Mesendoderm (in vitro differentiated cells): ENCODE results near the gene CAMTA1.
"Not testable (repeated sequence)": the region's sequence is repeated elsewhere in the genome, so short reads cannot be mapped to it uniquely, and the experiment has no call there.

Experiments
- DNase-seq: peaks from one replicate; pipeline ENCODE4 v3.0.0; 2013
- H2AK5ac ChIP-seq: 2 replicates; pipeline ENCODE4 v1.6.1; 2013; ENCODE audit warnings: low read length, inconsistent platforms
- H2BK120ac ChIP-seq: 2 replicates; pipeline ENCODE4 v1.6.1; 2013; ENCODE audit warnings: low read depth, mild to moderate bottlenecking, low read length, moderate library complexity, mixed read lengths
- H2BK15ac ChIP-seq: replicated peaks from 2 replicates; pipeline ENCODE4 v1.6.1; 2013; ENCODE audit warnings: low read depth, mild to moderate bottlenecking, moderate library complexity
- H2BK5ac ChIP-seq: 2 replicates; pipeline ENCODE4 v1.6.1; 2013; ENCODE audit warnings: low read length, inconsistent platforms
- H3K18ac ChIP-seq: 2 replicates; pipeline ENCODE4 v1.6.1; 2013; ENCODE audit warnings: mild to moderate bottlenecking, low read length, mixed read lengths
- H3K23ac ChIP-seq: one replicate; pipeline ENCODE4 v1.6.1; 2013; ENCODE audit warnings: low read length
- H3K27ac ChIP-seq: 2 replicates; pipeline ENCODE4 v1.5.1; 2013; ENCODE audit warnings: low read depth, mild to moderate bottlenecking, inconsistent platforms, low read length, moderate library complexity
- H3K27me3 ChIP-seq: 2 replicates; pipeline ENCODE4 v1.6.1; 2013; ENCODE audit warnings: low read length, control low read depth, mild to moderate bottlenecking, inconsistent platforms; ENCODE audit not compliant: insufficient read depth, poor library complexity
- H3K36me3 ChIP-seq: 2 replicates; pipeline ENCODE4 v1.6.1; 2013; ENCODE audit warnings: low read length, inconsistent platforms; ENCODE audit not compliant: control insufficient read depth, insufficient read depth
- H3K4ac ChIP-seq: one replicate; pipeline ENCODE4 v1.6.1; 2013; ENCODE audit warnings: low read depth, mild to moderate bottlenecking, low read length, moderate library complexity
- H3K4me1 ChIP-seq: 2 replicates; pipeline ENCODE4 v1.6.1; 2013; ENCODE audit warnings: low read depth, low read length, inconsistent platforms; ENCODE audit not compliant: control insufficient read depth
- H3K4me2 ChIP-seq: 2 replicates; pipeline ENCODE4 v1.6.1; 2013; ENCODE audit warnings: low read length
- H3K4me3 ChIP-seq: 2 replicates; pipeline ENCODE4 v1.5.1; 2013; ENCODE audit warnings: mild to moderate bottlenecking, low read length
- H3K56ac ChIP-seq: one replicate; pipeline ENCODE4 v1.6.1; 2013; ENCODE audit warnings: low read length
- H3K79me1 ChIP-seq: 2 replicates; pipeline ENCODE4 v1.6.1; 2013; ENCODE audit warnings: low read length, inconsistent platforms
- H3K79me2 ChIP-seq: 2 replicates; pipeline ENCODE4 v1.6.1; 2013; ENCODE audit warnings: mild to moderate bottlenecking, low read length; ENCODE audit not compliant: control insufficient read depth, insufficient read depth
- H3K9ac ChIP-seq: 2 replicates; pipeline ENCODE4 v1.6.1; 2013; ENCODE audit warnings: low read length, inconsistent platforms
- H4K5ac ChIP-seq: one replicate; pipeline ENCODE4 v1.6.1; 2013; ENCODE audit warnings: low read length
- H4K8ac ChIP-seq: one replicate; pipeline ENCODE4 v1.6.1; 2013; ENCODE audit warnings: low read depth, mild to moderate bottlenecking, control low read depth, low read length, moderate library complexity
- WGBS: extraction: QIAGEN DNeasy Blood & Tissue Kit; methylation state at CpG from one replicate; pipeline ENCODE4 v1.1.7; 2013; ENCODE audit warnings: low lambda C conversion rate, missing lambda C conversion rate; ENCODE audit not compliant: insufficient coverage; ENCODE audit errors: extremely low coverage; 5-methylcytosine and 5-hydroxymethylcytosine counted together

The CAMTA1 gene

DNA sequence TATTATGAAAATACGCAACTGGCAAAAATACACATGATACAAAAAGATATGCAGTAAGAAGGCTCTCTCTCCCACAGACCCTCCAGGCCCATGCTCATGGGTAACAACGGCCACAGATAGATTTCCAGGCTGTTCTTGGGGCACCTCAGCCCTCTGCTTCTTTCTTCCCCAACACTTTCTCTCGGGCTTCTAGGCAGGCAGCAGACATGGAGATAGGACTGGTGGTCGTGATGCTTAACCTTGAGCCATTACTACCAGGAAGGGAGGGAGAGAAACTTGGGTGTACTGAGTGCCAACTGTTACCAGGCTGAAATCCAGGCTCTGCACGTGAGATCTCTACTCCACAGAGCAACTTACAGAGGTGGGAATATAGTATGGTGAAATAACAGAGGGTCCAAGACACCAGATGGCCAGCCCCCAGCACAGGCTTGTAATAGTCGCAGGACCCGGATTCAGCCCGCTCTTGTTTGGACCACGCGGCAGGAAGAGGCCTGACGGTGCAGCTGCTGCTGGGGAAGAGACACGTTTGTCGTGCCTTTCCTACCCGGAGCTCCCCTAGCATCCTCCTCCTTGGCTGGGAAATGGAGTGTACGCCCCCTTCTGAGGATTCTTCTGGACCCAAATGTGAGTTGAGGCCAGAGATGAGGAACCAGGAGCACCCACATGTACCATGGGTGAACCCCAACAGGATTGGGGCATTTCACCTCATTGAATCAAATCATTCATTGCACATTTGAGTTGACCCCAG lies 544.8 kb downstream of the CAMTA1 start:
- Histone ChIP-seq H2BK15ac (no peak overlapping the region), H3K4me1 (no peaks in the 10 kb centered on the region), H4K5ac (no peak overlapping the region), H3K36me3 (no peaks in the 10 kb centered on the region), H4K8ac (no peak overlapping the region), H3K4me3 (no peak overlapping the region), H3K27me3 (no peaks in the 10 kb centered on the region), H3K27ac (no peak overlapping the region), H3K4me2 (no peak overlapping the region), H3K18ac (no peak overlapping the region), H3K23ac (no peak overlapping the region), H3K79me1 (no peaks in the 10 kb centered on the region), H3K79me2 (no peaks in the 10 kb centered on the region), H3K4ac (no peak overlapping the region), H2BK5ac (no peak overlapping the region), H3K56ac (no peak overlapping the region), H2AK5ac (no peak overlapping the region), H3K9ac (no peak overlapping the region), H2BK120ac (no peak overlapping the region)
- no CpG with 5 or more reads among the region's 15 CpGs for WGBS
- DNase-seq: no peak

DNA sequence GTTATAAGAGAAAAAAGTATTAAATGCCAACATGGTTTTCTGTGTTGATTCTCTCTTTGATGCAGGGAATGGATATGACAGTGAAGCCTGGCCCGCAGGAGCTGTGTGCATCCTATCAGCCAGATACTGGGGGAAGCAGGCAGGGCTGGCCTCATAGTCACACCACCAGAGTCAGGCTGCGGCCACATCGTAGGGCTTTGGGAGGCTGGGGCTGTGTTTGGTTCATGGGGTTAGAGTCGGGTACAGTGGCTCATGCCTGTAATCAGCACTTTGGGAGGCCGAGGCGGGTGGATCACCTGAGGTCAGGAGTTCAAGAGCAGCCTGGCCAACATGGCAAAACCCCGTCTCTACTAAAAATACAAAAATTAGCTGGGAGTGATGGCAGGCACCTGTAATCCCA lies 545.5 kb downstream of the CAMTA1 start:
- not testable (repeated sequence) for H4K5ac ChIP-seq, H3K27me3 ChIP-seq, H3K23ac ChIP-seq, H3K4me1 ChIP-seq, H3K4me2 ChIP-seq, DNase-seq, H3K36me3 ChIP-seq, H4K8ac ChIP-seq, H3K18ac ChIP-seq, H3K4ac ChIP-seq, H2BK120ac ChIP-seq, H2AK5ac ChIP-seq, H3K79me2 ChIP-seq, H2BK5ac ChIP-seq, H3K56ac ChIP-seq, H2BK15ac ChIP-seq, H3K27ac ChIP-seq, H3K79me1 ChIP-seq, H3K4me3 ChIP-seq, H3K9ac ChIP-seq
- WGBS: no CpG with 5 or more reads among the region's 7 CpGs

DNA sequence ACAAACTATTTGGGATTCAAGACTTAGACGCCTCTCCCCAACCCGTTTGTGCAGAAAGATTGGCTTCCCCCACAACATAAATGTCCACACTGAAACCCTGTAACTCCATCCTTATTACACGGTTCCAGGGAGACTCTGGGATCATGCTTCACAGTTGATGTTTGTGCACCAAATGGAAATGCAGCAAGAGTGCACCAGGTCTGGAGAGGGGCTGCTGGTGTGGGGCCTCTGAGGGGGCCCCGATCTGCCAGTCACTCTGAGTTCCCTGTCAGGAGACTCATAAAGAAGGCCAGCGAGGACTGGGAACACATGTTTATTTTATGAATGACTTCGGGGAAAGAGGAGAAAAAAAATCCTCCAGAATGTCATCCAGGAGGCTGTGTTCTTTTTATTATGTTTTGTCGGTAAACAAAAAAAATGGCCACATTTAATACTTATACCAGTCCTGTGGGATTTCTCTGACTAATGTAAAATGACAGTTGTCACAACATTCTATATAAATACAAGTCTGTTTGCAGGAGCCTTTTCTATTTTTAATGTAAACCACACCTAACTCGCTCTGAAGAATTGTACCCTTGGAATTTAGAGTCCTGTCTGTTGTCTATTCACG lies 546.8 kb downstream of the CAMTA1 start:
- no peaks in the 10 kb centered on the region for H3K79me1 ChIP-seq
- H3K56ac ChIP-seq: no peak overlapping the region
- H2BK15ac ChIP-seq: no peak overlapping the region
- H3K9ac ChIP-seq: no peak overlapping the region
- no peak overlapping the region for H2BK120ac ChIP-seq
- H4K8ac ChIP-seq: no peak overlapping the region
- H3K36me3 ChIP-seq: no peaks in the 10 kb centered on the region
- no peak overlapping the region for H4K5ac ChIP-seq
- no peak overlapping the region for H2BK5ac ChIP-seq
- no peaks in the 10 kb centered on the region for H3K27me3 ChIP-seq
- H3K79me2 ChIP-seq: no peaks in the 10 kb centered on the region
- H3K4me2 ChIP-seq: no peak overlapping the region
- H2AK5ac ChIP-seq: no peak overlapping the region
- H3K4ac ChIP-seq: no peak overlapping the region
- H3K18ac ChIP-seq: no peak overlapping the region
- H3K23ac ChIP-seq: no peak overlapping the region
- no CpG with 5 or more reads among the region's 9 CpGs for WGBS
- DNase-seq: no peak
- no peak overlapping the region for H3K27ac ChIP-seq
- H3K4me1 ChIP-seq: no peaks in the 10 kb centered on the region
- no peak overlapping the region for H3K4me3 ChIP-seq

DNA sequence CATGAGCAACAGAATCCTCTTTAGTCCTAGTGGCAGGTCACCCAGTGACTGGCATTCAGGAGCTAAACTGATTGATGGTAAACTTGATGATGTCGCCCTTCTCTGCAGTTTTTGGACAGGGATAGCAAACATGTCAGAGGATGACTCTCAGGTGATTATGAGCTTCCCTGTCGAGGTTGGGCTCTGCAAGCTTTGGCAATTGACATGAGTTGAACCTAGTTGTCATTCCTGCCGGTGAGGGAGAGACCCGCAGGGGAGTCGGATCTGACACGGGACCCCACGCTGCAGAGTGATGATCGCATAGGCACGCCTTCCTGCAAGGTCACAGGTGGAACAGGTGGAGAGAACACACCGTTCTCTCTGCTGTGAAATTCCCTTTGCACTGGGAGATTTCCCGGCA lies 547.8 kb downstream of the CAMTA1 start:
- no peak overlapping the region for H3K4me3 ChIP-seq
- H2BK5ac ChIP-seq: no peak overlapping the region
- no CpG with 5 or more reads among the region's 11 CpGs for WGBS
- no peak overlapping the region for H3K9ac ChIP-seq
- H3K23ac ChIP-seq: no peak overlapping the region
- no peak overlapping the region for H3K18ac ChIP-seq
- H3K27ac ChIP-seq: no peak overlapping the region
- no peak for DNase-seq
- no peak overlapping the region for H3K4ac ChIP-seq
- H2BK120ac ChIP-seq: no peak overlapping the region
- H3K4me1 ChIP-seq: no peaks in the 10 kb centered on the region
- H4K5ac ChIP-seq: no peak overlapping the region
- no peaks in the 10 kb centered on the region for H3K36me3 ChIP-seq
- H4K8ac ChIP-seq: no peak overlapping the region
- H3K4me2 ChIP-seq: no peak overlapping the region
- no peaks in the 10 kb centered on the region for H3K79me1 ChIP-seq
- no peak overlapping the region for H2BK15ac ChIP-seq
- no peaks in the 10 kb centered on the region for H3K79me2 ChIP-seq
- no peak overlapping the region for H2AK5ac ChIP-seq
- no peak overlapping the region for H3K56ac ChIP-seq
- H3K27me3 ChIP-seq: no peaks in the 10 kb centered on the region

DNA sequence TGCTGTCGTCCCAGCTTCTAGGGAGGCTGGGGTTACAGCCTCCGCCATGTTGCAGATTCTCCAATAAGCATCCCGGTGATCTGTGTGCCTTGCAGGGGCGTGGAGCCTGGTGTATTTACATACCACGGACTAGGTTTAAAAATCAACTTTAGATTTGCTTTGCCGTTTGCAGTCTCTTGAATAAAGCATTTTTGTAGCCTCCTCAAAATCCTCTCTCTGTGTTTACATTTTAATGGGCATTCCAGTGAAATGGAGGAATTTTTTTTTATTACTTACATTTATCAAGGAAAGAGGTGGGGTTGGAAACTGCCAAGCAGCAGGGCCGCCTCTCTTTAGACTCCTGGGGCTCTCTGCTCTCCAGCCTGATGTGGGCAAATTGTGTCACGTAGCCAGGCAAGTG lies 548.4 kb downstream of the CAMTA1 start:
- no peak overlapping the region for H2BK15ac ChIP-seq
- no peak overlapping the region for H3K18ac ChIP-seq
- H2AK5ac ChIP-seq: no peak overlapping the region
- no peaks in the 10 kb centered on the region for H3K4me1 ChIP-seq
- no peak overlapping the region for H3K4me2 ChIP-seq
- no peak overlapping the region for H3K23ac ChIP-seq
- no peak overlapping the region for H3K4ac ChIP-seq
- H3K27ac ChIP-seq: no peak overlapping the region
- H3K27me3 ChIP-seq: no peaks in the 10 kb centered on the region
- H2BK5ac ChIP-seq: no peak overlapping the region
- no peak overlapping the region for H3K56ac ChIP-seq
- no peak overlapping the region for H3K9ac ChIP-seq
- no peak overlapping the region for H2BK120ac ChIP-seq
- no peak overlapping the region for H3K4me3 ChIP-seq
- DNase-seq: no peak
- no peaks in the 10 kb centered on the region for H3K79me1 ChIP-seq
- no peaks in the 10 kb centered on the region for H3K79me2 ChIP-seq
- no peaks in the 10 kb centered on the region for H3K36me3 ChIP-seq
- no peak overlapping the region for H4K8ac ChIP-seq
- no peak overlapping the region for H4K5ac ChIP-seq
- WGBS: no CpG with 5 or more reads among the region's 8 CpGs
